GM12864 (cell line): ENCODE measurements around the gene HLA-DPB1.
A peak's percentile ranks its signal among the peaks of the same experiment; 100 is the strongest.
"Not testable (repeated sequence)": the region's sequence is repeated elsewhere in the genome, so short reads cannot be mapped to it uniquely, and the experiment has no call there.

Source experiments
- DNase-seq: peaks from one replicate; pipeline ENCODE4 v3.0.0-alpha.2; 2011; ENCODE audit warnings: low read depth
- H3K4me3 ChIP-seq: 2 replicates; pipeline ENCODE4 v1.5.1; 2011; ENCODE audit warnings: mild to moderate bottlenecking, low read depth, low read length, control low read depth
- TF ChIP-seq, protein P1 (sequence below): IDR thresholded peaks from 2 replicates; pipeline ENCODE4 v1.5.1; 2011; ENCODE audit warnings: low read depth, mild to moderate bottlenecking, moderate library complexity, low read length, control low read depth, inconsistent platforms; ENCODE audit errors: missing control alignments

HLA-DPB1 gene

DNA sequence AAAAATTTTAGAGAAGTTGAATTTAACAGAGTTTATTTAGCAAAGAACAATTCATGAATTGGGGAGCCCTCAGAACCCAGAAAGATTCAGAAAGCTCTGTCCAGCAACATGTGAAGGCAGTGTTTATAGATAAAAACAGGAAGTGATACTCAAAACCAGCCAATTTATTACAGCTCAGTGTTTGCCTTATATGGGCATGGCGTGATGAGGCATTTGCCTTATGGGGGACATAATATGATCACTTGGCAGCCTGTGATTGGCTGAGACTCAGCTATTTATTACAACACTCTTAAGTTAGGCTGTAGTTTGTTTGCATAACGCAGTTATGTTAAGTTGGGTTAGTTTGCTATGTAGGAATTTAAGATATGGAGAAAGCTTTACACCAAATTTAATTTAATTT is 13.8 kb upstream of the HLA-DPB1 start:
- no peak overlapping the region for H3K4me3 ChIP-seq
- TF ChIP-seq, protein P1, sequence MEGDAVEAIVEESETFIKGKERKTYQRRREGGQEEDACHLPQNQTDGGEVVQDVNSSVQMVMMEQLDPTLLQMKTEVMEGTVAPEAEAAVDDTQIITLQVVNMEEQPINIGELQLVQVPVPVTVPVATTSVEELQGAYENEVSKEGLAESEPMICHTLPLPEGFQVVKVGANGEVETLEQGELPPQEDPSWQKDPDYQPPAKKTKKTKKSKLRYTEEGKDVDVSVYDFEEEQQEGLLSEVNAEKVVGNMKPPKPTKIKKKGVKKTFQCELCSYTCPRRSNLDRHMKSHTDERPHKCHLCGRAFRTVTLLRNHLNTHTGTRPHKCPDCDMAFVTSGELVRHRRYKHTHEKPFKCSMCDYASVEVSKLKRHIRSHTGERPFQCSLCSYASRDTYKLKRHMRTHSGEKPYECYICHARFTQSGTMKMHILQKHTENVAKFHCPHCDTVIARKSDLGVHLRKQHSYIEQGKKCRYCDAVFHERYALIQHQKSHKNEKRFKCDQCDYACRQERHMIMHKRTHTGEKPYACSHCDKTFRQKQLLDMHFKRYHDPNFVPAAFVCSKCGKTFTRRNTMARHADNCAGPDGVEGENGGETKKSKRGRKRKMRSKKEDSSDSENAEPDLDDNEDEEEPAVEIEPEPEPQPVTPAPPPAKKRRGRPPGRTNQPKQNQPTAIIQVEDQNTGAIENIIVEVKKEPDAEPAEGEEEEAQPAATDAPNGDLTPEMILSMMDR, result no peak
- DNase-seq, result peak; percentile 68

DNA sequence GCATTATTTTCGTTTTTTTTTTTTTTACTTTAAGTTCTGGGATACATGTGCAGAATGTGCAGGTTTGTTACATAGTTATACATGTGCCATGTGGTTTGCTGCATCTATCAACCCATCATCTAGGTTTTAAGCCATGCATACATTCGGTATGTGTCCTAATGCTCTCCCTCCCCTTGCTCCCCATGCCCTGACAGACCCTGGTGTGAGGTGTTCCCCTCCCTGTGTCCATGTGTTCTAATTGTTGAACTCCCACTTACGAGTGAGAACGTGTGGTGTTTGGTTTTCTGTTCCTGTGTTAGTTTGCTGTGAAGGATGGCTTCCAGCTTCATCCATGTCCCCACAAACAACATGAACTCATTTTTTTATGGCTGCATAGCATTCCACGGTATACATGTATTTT is 12.4 kb upstream of the HLA-DPB1 start:
- not testable (repeated sequence) for DNase-seq, H3K4me3 ChIP-seq

DNA sequence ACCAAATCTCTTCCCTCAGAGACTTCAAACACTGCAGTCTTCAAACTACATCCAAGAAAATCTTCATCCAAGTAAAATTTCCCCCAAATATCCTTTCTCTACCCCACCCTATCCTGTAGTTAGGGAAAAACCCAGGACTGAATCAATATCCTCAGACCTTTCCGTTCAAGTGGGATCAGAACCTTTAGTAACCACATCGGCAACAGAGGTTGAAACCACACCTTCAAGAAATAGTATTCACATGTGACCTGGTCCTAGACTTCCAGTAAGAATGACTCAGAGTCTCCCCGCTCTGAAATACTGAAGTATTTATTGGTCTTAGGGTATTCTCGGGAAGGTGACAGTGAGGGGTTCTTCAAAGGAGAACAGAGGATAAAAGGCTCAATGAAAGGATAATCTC is 11.1 kb upstream of the HLA-DPB1 start:
- DNase-seq, result no peak
- H3K4me3 ChIP-seq, result no peak overlapping the region
- TF ChIP-seq, protein P1, result no peak

DNA sequence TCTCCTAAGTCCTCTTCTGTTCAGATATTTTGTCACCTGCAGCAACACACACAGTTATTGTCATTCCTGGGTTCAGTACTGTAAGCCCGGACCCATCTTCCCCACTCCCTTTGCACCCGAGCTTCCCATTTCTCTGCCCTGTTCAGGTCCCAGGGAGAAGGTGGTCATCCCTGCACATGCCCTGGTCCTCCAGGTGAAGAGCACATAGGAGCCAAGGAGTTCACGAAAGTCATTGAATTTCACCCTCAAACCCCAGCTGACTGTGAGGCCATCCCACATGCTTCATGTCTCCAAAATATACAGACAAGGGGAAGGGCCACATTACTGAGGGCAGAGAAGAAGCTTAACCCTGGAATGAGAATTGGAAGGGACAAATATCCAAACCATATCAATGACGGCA is 10.5 kb upstream of the HLA-DPB1 start:
- TF ChIP-seq, protein P1, result no peak
- no peak overlapping the region for H3K4me3 ChIP-seq
- no peak for DNase-seq

DNA sequence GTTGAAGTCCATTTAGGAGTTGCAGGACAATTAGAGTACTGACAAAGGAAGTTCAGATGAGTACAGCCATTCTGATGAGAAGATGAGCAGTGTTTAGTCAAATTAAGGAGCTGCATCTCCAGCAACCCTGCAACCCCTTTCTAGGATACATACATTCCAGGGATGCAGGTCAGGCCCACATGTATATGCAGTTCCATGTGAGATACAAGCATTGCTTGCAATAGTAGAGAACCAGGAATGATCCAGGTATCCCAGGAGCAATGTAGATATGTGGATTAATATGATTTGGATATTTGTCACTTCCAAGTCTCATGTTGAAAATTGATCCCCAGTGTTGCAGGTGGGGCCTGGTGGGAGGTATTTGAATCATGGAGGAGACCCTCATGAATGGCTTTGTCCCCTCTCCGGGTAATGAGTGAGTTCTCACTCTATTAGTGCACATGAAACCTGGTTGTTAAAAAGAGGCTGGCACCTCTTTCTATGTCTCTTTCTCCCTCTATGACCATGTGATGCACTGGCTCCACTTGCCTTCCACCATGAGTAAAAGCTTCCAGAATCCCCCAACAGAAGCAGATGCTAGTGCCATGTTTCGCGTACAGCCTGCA is 8.8 kb upstream of the HLA-DPB1 start:
- TF ChIP-seq, protein P1, result no peak
- no peak overlapping the region for H3K4me3 ChIP-seq
- no peak for DNase-seq

DNA sequence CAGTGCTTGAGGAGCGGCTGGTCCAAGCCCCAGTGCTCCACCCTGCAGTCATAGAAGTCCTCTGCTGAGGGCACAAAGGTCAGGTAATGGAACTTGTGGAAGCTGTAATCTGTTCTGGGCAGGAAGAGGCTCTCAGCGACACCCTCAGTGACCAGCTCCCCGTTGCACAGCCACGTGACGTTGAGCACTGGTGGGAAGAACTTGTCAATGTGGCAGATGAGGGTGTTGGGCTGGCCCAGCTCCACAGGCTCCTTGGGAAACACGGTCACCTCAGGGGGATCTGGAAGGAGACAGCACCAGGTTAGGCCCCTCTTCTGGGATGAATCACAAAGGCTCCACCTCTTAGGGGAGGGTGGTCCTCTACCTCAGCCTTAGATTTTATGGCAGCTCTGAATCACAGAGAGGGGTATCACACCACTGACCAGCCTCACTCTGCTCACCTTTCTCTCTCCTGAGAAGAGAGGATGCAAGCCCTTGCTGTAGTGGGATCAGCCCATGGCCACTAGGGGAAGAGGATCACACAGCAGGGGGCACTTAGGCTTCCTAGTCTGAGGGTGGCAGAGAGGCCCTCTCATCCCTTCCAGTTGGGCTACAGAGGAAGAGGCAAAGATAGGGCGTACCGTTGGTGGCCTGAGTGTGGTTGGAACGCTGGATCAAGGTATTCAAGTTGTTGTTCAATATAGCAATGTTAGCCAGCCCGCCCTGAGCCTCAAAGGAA is 6.6 kb upstream of the HLA-DPB1 start:
- no peak overlapping the region for H3K4me3 ChIP-seq
- TF ChIP-seq, protein P1, result peak; percentile 38
- DNase-seq, result no peak

DNA sequence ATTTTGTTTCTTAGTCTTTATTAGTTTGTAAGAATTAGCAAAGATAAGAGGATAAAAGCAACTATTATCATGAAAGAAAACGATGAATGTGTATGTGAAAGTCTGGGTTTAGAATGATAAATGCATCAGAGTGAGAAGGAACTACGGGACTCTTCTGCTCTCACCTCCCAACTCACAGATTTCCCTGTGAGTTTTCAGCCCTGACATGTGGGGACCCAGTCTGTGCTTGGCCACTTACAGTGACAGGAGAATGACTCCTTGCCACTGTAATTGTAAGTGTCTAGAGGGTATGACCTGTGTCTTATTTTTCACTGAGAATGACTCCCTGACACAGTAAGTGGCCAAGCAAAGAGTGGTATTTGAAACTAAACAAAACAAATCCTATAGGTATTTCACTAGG is 4.9 kb upstream of the HLA-DPB1 start:
- TF ChIP-seq, protein P1, result no peak
- peak overlapping the region; percentile 93 for H3K4me3 ChIP-seq
- DNase-seq, result no peak
